Peyer's patch (tissue), 4 donors: Measurements from ENCODE around the gene IL16. TPM values are rescaled to one million over a fixed set of nuclear protein-coding genes. Genes with fewer than 3 reads are reported as not detected.

Experiments used
- DNase-seq, 3 donors: peaks; one replicate each; pipeline ENCODE4 v3.0.0-alpha.2; 2017 to 2019
- H3K27ac ChIP-seq, 4 donors: fragments of 200-600 bp; sonication (generic); one replicate each; pipeline ENCODE4 v1.5.1; 2016 to 2019
- H3K27me3 ChIP-seq, 2 donors: fragments of 200-600 bp; sonication (generic); one replicate each; pipeline ENCODE4 v1.5.1; 2019
- H3K36me3 ChIP-seq, 3 donors: fragments of 200-600 bp; sonication (generic); one replicate each; pipeline ENCODE4 v1.5.1; 2016 to 2019
- H3K4me1 ChIP-seq, 4 donors: fragments of 200-600 bp; sonication (generic); one replicate each; pipeline ENCODE4 v1.5.1; 2016 to 2019
- H3K4me3 ChIP-seq, 4 donors: fragments of 200-600 bp; sonication (generic); 1 replicate in 3 of 4; 2 replicates in 1 of 4; pipeline ENCODE4 v1.5.1; 2016 to 2019; ENCODE audit warnings: mild to moderate bottlenecking in 1 of 4
- H3K9me3 ChIP-seq, 4 donors: fragments of 200-600 bp; sonication (generic); one replicate each; pipeline ENCODE4 v1.5.1; 2016 to 2019; ENCODE audit warnings: mild to moderate bottlenecking in 1 of 4
- CTCF ChIP-seq, 6 experiments: fragments of 450-650 bp in 4 of 6; fragments of 200-600 bp in 2 of 6; sonication (generic) in 1 of 6; IDR thresholded peaks; one replicate each; pipeline ENCODE4 v1.5.1; 2017 to 2019; ENCODE audit warnings: antibody characterized with exemption in 6 of 6, mild to moderate bottlenecking in 3 of 6, moderate library complexity in 1 of 6
- POLR2A ChIP-seq, 2 donors: fragments of 450-650 bp; IDR thresholded peaks; one replicate each; pipeline ENCODE4 v1.5.1; 2017; ENCODE audit warnings: antibody characterized with exemption in 2 of 2, mild to moderate bottlenecking in 2 of 2, moderate library complexity in 2 of 2
- total RNA-seq, 4 donors: library from RNA; depleted of rRNA; stranded (reverse); fragments of >200 nt; gene quantifications; one replicate each; pipeline ENCODE4 v1.1.0, GENCODE V29; 2016

Gene IL16
- total RNA-seq, 4 donors from 2014 or later, result 6.3 to 115 (median 11.6) TPM

- H3K27me3 ChIP-seq, result no peaks in the 10 kb centered on the region
- DNase-seq, result no peak
- no peaks in the 10 kb centered on the region for H3K4me1 ChIP-seq
- H3K9me3 ChIP-seq, result no peaks in the 10 kb centered on the region
- TF ChIP-seq CTCF (IDR thresholded peaks at IDR 0.05) (no peak), POLR2A (IDR thresholded peaks at IDR 0.05) (no peak)
- H3K36me3 ChIP-seq, result no peaks in the 10 kb centered on the region
- H3K4me3 ChIP-seq, result no peak overlapping the region
- no peak overlapping the region for H3K27ac ChIP-seq
Observed at GRCh38 chr15:81223346-81223971, 26.8 kb downstream of the IL16 start.

- no peak overlapping the region for H3K27ac ChIP-seq
- H3K4me1 ChIP-seq, result no peaks in the 10 kb centered on the region
- H3K36me3 ChIP-seq, result no peaks in the 10 kb centered on the region
- no peak for TF ChIP-seq CTCF (IDR thresholded peaks at IDR 0.05)
- no peak for DNase-seq
- H3K9me3 ChIP-seq, result no peaks in the 10 kb centered on the region
- H3K4me3 ChIP-seq, result no peak overlapping the region
- H3K27me3 ChIP-seq, result no peaks in the 10 kb centered on the region
Observed at GRCh38 chr15:81224232-81224631, 27.6 kb downstream of the IL16 start.

- H3K36me3 ChIP-seq, result no peaks in the 10 kb centered on the region
- H3K9me3 ChIP-seq, result no peaks in the 10 kb centered on the region
- H3K4me1 ChIP-seq, result no peaks in the 10 kb centered on the region
- H3K27me3 ChIP-seq, result no peaks in the 10 kb centered on the region
- H3K27ac ChIP-seq, result no peak overlapping the region
- no peak for TF ChIP-seq CTCF (IDR thresholded peaks at IDR 0.05)
- H3K4me3 ChIP-seq, result no peak overlapping the region
- peak in 1 of 3 donors; percentile 49 for DNase-seq
Observed at GRCh38 chr15:81225161-81225671, 28.5 kb downstream of the IL16 start.

GRCh38 chr15:81227716-81228115, 31.0 kb downstream of the IL16 start:
- Histone ChIP-seq H3K4me1 (no peaks in the 10 kb centered on the region), H3K27ac (no peak overlapping the region), H3K36me3 (no peaks in the 10 kb centered on the region), H3K9me3 (no peaks in the 10 kb centered on the region), H3K4me3 (no peak overlapping the region), H3K27me3 (no peaks in the 10 kb centered on the region)
- TF ChIP-seq CTCF (IDR thresholded peaks at IDR 0.05) (no peak), POLR2A (IDR thresholded peaks at IDR 0.05) (no peak)
- no peak for DNase-seq

- no peak for DNase-seq
- Histone ChIP-seq H3K27ac (no peak overlapping the region), H3K9me3 (no peaks in the 10 kb centered on the region), H3K36me3 (no peaks in the 10 kb centered on the region), H3K4me1 (no peaks in the 10 kb centered on the region), H3K4me3 (no peak overlapping the region), H3K27me3 (no peaks in the 10 kb centered on the region)
- TF ChIP-seq CTCF (IDR thresholded peaks at IDR 0.05) (no peak), POLR2A (IDR thresholded peaks at IDR 0.05) (no peak)
Observed at GRCh38 chr15:81229586-81229985, 32.9 kb downstream of the IL16 start.
